DND-41 (cell line): ENCODE results near the gene RXRB.

Experiments used
- ATAC-seq: fragments of 200-7000 bp; cut with Tn5 transposase; 3 replicates; pipeline ENCODE4 v1.9.1; 2021; ENCODE audit warnings: low read depth; ENCODE audit not compliant: insufficient read depth
- DNase-seq: peaks from one replicate; pipeline ENCODE4 v3.0.0-alpha.2; 2020
- H2AFZ ChIP-seq: 2 replicates; pipeline ENCODE4 v1.6.0; 2012; ENCODE audit warnings: low read depth, low read length
- H3K27ac ChIP-seq: 2 replicates; pipeline ENCODE4 v1.5.1; 2012; ENCODE audit warnings: low read length, inconsistent platforms
- H3K27me3 ChIP-seq: fragments of 200-600 bp; sonication (generic); 2 replicates; pipeline ENCODE4 v1.6.0; 2012; ENCODE audit warnings: low read length, mild to moderate bottlenecking, inconsistent platforms; ENCODE audit not compliant: insufficient read depth, poor library complexity
- H3K36me3 ChIP-seq: 2 replicates; pipeline ENCODE4 v1.5.1; 2012; ENCODE audit warnings: low read length, inconsistent platforms; ENCODE audit not compliant: insufficient read depth
- H3K4me1 ChIP-seq: 2 replicates; pipeline ENCODE4 v1.5.1; 2012; ENCODE audit warnings: mild to moderate bottlenecking, low read length; ENCODE audit not compliant: insufficient read depth
- H3K4me2 ChIP-seq: 2 replicates; pipeline ENCODE4 v1.6.0; 2012; ENCODE audit warnings: mild to moderate bottlenecking, moderate library complexity, low read length, inconsistent platforms; ENCODE audit not compliant: insufficient read depth
- H3K4me3 ChIP-seq, 2 experiments: fragments of 200-600 bp in 1 of 2; shearing (Covaris generic) in 1 of 2; 2 replicates each; pipeline ENCODE4 v1.5.1; 2012 to 2016; ENCODE audit warnings: inconsistent platforms in 2 of 2, low read length in 2 of 2, mild to moderate bottlenecking in 2 of 2, low read depth in 1 of 2, moderate library complexity in 1 of 2
- H3K79me2 ChIP-seq: 2 replicates; pipeline ENCODE4 v1.6.0; 2012; ENCODE audit warnings: low read length, inconsistent platforms; ENCODE audit not compliant: insufficient read depth
- H3K9ac ChIP-seq: 2 replicates; pipeline ENCODE4 v1.6.0; 2012; ENCODE audit warnings: low read depth, mild to moderate bottlenecking, inconsistent platforms, low read length, moderate library complexity
- H3K9me3 ChIP-seq: 2 replicates; pipeline ENCODE4 v1.5.1; 2012; ENCODE audit warnings: low read length, moderate library complexity, mild to moderate bottlenecking, inconsistent platforms; ENCODE audit not compliant: insufficient read depth, severe bottlenecking
- H4K20me1 ChIP-seq: 2 replicates; pipeline ENCODE4 v1.6.0; 2012; ENCODE audit warnings: low read length; ENCODE audit not compliant: insufficient read depth
- EZH2 ChIP-seq: IDR thresholded peaks from 3 replicates; pipeline ENCODE4 v1.6.1; 2012; ENCODE audit warnings: borderline replicate concordance, low read depth, mild to moderate bottlenecking, moderate library complexity, low read length, inconsistent platforms; ENCODE audit not compliant: severe bottlenecking
- TF ChIP-seq, protein P1 (sequence below): IDR thresholded peaks from 2 replicates; pipeline ENCODE4 v1.5.1; 2012; ENCODE audit warnings: borderline replicate concordance, low read length, moderate library complexity, mild to moderate bottlenecking; ENCODE audit not compliant: poor library complexity, severe bottlenecking; ENCODE audit errors: extremely low read depth

The RXRB gene

DNA sequence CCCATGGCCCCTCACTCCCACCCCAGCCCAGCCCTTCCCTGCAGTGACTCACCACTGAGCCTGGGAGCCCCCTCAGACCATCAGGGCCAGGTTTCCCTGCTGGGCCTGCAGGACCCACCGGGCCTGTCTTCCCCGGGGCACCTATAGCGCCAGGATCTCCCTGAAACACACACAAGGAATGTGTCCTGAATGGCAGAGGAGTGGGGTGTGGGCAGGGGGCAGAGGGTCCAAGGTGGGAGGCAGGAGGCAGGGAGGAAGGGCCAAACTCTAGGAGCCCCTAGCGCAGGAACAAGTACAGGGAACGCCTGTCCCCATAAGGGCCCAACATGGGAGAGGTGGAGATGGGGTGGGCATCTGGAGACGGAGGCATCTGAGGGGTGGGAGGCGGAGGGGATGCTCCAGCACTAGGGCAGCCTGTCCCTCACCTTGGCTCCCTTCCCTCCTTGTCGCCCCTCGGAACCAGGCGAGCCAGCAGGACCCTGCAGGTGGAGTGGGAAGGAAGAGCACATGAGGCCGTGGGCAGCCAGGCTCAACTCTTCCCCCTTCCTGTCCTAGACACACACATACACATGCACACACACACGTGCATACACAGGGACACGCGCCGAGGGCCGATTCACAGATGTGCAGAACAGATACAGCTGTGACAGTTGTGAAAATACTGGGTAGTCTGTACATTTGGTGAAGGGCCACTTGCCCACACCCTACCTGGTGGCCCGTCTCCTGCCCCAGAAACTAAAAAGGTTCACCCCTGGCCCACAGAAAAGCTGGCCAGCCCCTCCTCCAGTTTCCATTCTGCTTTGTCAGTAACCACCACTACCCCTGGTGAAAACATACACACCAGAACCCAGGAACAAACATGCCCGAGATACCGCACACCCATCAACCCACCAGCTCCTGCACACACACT, 32.8 kb downstream of the RXRB start:
- Histone ChIP-seq H3K79me2 (no peaks in the 10 kb centered on the region), H2AFZ (no peak overlapping the region), H3K4me2 (no peak overlapping the region), H3K4me1 (no peaks in the 10 kb centered on the region), H3K9me3 (no peaks in the 10 kb centered on the region), H3K9ac (no peak overlapping the region), H3K36me3 (no peaks in the 10 kb centered on the region), H4K20me1 (no peaks in the 10 kb centered on the region), H3K27ac (no peak overlapping the region), H3K4me3 (no peak overlapping the region), H3K27me3 (no peaks in the 10 kb centered on the region)
- DNase-seq (no peak), ATAC-seq (no peak)
- TF ChIP-seq, protein P1, sequence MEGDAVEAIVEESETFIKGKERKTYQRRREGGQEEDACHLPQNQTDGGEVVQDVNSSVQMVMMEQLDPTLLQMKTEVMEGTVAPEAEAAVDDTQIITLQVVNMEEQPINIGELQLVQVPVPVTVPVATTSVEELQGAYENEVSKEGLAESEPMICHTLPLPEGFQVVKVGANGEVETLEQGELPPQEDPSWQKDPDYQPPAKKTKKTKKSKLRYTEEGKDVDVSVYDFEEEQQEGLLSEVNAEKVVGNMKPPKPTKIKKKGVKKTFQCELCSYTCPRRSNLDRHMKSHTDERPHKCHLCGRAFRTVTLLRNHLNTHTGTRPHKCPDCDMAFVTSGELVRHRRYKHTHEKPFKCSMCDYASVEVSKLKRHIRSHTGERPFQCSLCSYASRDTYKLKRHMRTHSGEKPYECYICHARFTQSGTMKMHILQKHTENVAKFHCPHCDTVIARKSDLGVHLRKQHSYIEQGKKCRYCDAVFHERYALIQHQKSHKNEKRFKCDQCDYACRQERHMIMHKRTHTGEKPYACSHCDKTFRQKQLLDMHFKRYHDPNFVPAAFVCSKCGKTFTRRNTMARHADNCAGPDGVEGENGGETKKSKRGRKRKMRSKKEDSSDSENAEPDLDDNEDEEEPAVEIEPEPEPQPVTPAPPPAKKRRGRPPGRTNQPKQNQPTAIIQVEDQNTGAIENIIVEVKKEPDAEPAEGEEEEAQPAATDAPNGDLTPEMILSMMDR, result no peak
- no peak for TF ChIP-seq EZH2

DNA sequence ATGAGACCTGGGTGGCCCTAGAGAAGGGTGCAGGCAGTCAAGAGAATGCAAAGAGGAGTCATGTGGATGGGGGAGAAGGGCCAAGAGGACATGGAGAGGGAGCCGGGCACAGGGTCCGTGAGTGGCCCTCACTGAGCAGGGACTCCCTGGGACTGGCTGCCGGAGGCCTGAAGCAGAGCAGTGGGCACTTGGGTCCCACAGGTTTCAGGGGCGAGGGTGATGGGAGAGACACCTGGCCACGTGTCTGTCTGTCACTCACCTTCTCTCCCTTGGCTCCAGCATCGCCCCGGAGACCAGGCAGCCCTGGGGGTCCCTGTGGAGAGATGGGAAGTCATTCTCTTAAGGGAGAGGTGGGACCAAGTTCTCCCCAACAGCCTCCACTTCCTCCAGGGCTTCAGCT, 33.7 kb downstream of the RXRB start:
- TF ChIP-seq, protein P1, result no peak
- no peak for TF ChIP-seq EZH2

DNA sequence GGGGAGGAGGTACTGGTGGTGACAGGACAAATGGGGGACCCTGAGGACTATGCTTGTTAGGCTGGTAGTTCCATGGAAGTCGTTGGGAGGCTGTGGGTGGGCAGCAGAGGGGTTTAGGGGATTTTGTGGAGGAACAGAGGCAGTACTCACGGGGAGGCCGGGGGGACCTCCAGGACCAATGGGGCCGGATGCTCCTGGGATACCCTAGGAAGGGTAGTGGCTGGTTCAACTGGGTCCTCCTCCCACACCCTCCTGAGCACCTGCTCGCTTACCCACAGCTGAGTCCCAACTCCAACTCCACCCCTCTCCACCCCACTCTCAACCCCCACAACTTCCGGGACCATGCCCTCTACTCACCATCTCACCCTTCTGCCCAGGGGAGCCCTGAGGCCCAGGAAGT, 34.1 kb downstream of the RXRB start:
- no peaks in the 10 kb centered on the region for H3K79me2 ChIP-seq
- DNase-seq, result no peak
- no peak overlapping the region for H3K4me3 ChIP-seq
- ATAC-seq, result no peak
- H3K36me3 ChIP-seq, result no peaks in the 10 kb centered on the region
- no peak overlapping the region for H3K9ac ChIP-seq
- H3K4me1 ChIP-seq, result peaks cover 7% of the 10 kb centered on the region
- no peaks in the 10 kb centered on the region for H3K27me3 ChIP-seq
- no peaks in the 10 kb centered on the region for H4K20me1 ChIP-seq
- H3K9me3 ChIP-seq, result no peaks in the 10 kb centered on the region
- no peak overlapping the region for H2AFZ ChIP-seq
- no peak overlapping the region for H3K4me2 ChIP-seq
- no peak overlapping the region for H3K27ac ChIP-seq
- TF ChIP-seq, protein P1, result no peak
- TF ChIP-seq EZH2, result no peak

More for the DNA sequence above, 33.7 kb downstream of the RXRB start:
- Histone ChIP-seq H4K20me1 (no peaks in the 10 kb centered on the region), H3K4me1 (peaks cover 3% of the 10 kb centered on the region), H3K79me2 (no peaks in the 10 kb centered on the region), H3K27me3 (no peaks in the 10 kb centered on the region), H3K27ac (no peak overlapping the region), H2AFZ (no peak overlapping the region), H3K9me3 (no peaks in the 10 kb centered on the region), H3K9ac (no peak overlapping the region), H3K36me3 (no peaks in the 10 kb centered on the region), H3K4me3 (no peak overlapping the region), H3K4me2 (no peak overlapping the region)
- DNase-seq (no peak), ATAC-seq (no peak)
